Measurements from ENCODE around the gene CDH4. TPM values are rescaled to one million over a fixed set of nuclear protein-coding genes. Genes with fewer than 3 reads are reported as not detected.

Gene CDH4
- total RNA-seq, 1 donor from 2014 or later, result 8.3 TPM

DNA sequence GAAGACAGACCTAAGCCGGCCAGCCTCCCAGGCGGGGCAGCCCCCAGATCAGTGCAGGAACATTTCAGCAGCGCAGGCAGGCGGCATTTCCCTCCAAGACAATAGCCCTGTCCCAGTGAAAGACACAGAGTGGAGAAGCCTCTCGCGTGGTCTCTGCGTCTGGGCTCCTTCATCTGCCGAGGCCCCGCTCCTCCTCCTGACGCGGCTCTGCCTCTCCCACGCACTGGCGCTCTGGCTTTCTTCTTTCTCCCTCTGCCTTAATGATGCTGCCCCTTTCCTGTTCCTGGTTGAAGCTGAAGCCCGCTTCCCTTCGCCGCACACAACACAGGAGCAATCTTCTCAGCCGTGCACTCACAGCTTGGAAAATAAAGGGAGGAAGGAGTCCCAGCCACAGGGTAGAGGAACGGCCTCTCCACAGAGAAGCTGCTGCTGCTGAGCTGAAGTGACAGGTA lies 347.5 kb downstream of the CDH4 start:
- Mint-ChIP-seq H3K4me3 (no peak overlapping the region), H3K9me3 (peaks cover 8% of the 10 kb centered on the region), H3K27ac (no peak overlapping the region), H3K27me3 (peaks cover 4% of the 10 kb centered on the region), H3K4me1 (ENCODE audit: unreplicated experiment) (no peaks in the 10 kb centered on the region), H3K36me3 (no peaks in the 10 kb centered on the region)
- DNase-seq (ENCODE audit: extremely low spot score, unreplicated experiment), result no peak
- no peak for TF ChIP-seq CTCF (conservative IDR thresholded peaks at IDR 0.05)

GRCh38 chr20:61600016-61600415 lies 348.0 kb downstream of the CDH4 start:
- no peak overlapping the region for H3K27ac Mint-ChIP-seq
- H3K4me1 Mint-ChIP-seq (ENCODE audit: unreplicated experiment), result no peaks in the 10 kb centered on the region
- TF ChIP-seq CTCF (conservative IDR thresholded peaks at IDR 0.05), result no peak
- H3K9me3 Mint-ChIP-seq, result peaks cover 8% of the 10 kb centered on the region
- H3K27me3 Mint-ChIP-seq, result peaks cover 4% of the 10 kb centered on the region
- H3K4me3 Mint-ChIP-seq, result no peak overlapping the region
- no peaks in the 10 kb centered on the region for H3K36me3 Mint-ChIP-seq
- DNase-seq (ENCODE audit: extremely low spot score, unreplicated experiment), result no peak

DNA sequence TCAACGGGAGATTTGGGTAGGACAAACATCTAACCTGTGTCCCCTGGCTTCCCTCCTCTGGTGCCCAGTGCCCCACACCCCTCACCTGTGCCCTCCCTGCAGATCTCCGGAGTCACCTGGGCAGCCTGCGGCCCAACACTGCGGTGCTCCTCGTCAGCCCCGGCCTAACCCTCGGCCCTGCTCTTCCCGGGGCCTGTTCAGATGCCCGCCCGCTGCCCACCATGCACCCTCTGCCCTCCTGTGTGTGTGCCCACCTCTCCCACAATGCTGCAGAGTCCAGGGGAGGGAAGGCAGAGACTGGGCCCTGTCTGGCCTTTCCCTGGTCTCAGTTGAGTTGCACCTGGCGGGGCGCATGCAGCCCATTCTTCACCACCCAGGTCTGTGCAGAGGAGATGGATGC lies 349.3 kb downstream of the CDH4 start:
- no peak overlapping the region for H3K4me3 Mint-ChIP-seq
- no peaks in the 10 kb centered on the region for H3K36me3 Mint-ChIP-seq
- no peak for DNase-seq (ENCODE audit: extremely low spot score, unreplicated experiment)
- no peaks in the 10 kb centered on the region for H3K4me1 Mint-ChIP-seq (ENCODE audit: unreplicated experiment)
- H3K27me3 Mint-ChIP-seq, result peaks cover 6% of the 10 kb centered on the region
- TF ChIP-seq CTCF (conservative IDR thresholded peaks at IDR 0.05), result no peak
- peaks cover 4% of the 10 kb centered on the region for H3K9me3 Mint-ChIP-seq
- H3K27ac Mint-ChIP-seq, result no peak overlapping the region

DNA sequence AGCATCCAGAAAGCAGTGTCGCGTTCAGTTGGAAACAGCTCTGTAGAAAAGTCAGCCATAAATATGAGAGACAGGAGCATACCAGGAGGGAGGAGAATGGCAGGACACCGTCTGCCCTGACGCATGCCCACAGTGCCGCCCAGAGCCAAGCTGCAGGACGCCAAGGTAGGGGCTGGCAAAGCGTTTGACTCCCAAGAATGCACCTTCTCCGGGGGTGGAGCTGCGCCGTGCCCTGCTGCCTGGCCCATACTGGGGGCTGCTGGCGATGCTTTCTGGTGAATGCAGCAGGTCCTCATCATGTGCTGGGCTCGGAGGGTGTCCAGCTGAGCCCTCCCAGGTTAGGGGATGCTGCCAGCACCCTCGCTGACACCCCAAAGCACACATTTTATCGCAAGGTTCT lies 349.8 kb downstream of the CDH4 start:
- H3K27ac Mint-ChIP-seq, result no peak overlapping the region
- H3K36me3 Mint-ChIP-seq, result no peaks in the 10 kb centered on the region
- peaks cover 7% of the 10 kb centered on the region for H3K27me3 Mint-ChIP-seq
- peaks cover 4% of the 10 kb centered on the region for H3K9me3 Mint-ChIP-seq
- no peaks in the 10 kb centered on the region for H3K4me1 Mint-ChIP-seq (ENCODE audit: unreplicated experiment)
- DNase-seq (ENCODE audit: extremely low spot score, unreplicated experiment), result no peak
- no peak for TF ChIP-seq CTCF (conservative IDR thresholded peaks at IDR 0.05)
- no peak overlapping the region for H3K4me3 Mint-ChIP-seq

DNA sequence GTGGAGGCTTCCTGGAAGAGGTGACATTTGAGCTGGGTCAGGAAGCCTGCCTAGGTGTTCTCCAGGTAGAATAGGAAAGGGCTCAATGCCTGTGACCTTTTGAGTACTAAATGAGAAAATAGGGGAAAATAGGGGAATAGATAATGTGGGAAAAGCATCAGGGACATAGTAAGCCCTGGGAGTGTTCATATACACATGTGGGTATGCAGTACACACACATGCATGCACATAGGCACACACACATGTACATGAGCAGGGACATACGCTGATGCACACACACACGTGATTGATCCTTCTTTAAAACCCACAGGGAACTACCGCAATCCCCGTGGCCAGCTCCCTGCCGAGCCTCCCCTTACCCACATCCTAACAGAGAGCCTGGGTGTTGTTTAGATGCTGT lies 351.7 kb downstream of the CDH4 start:
- Mint-ChIP-seq H3K4me1 (ENCODE audit: unreplicated experiment) (no peaks in the 10 kb centered on the region), H3K27ac (no peak overlapping the region), H3K36me3 (no peaks in the 10 kb centered on the region), H3K4me3 (no peak overlapping the region), H3K9me3 (peaks cover 4% of the 10 kb centered on the region), H3K27me3 (peaks cover 14% of the 10 kb centered on the region)
- no peak for TF ChIP-seq CTCF (conservative IDR thresholded peaks at IDR 0.05)
- DNase-seq (ENCODE audit: extremely low spot score, unreplicated experiment), result no peak

GRCh38 chr20:61604549-61604948 lies 352.5 kb downstream of the CDH4 start:
- no peak overlapping the region for H3K27ac Mint-ChIP-seq
- no peak for TF ChIP-seq CTCF (conservative IDR thresholded peaks at IDR 0.05)
- H3K4me1 Mint-ChIP-seq (ENCODE audit: unreplicated experiment), result no peaks in the 10 kb centered on the region
- DNase-seq (ENCODE audit: extremely low spot score, unreplicated experiment), result no peak
- H3K9me3 Mint-ChIP-seq, result peaks cover 4% of the 10 kb centered on the region
- H3K4me3 Mint-ChIP-seq, result no peak overlapping the region
- H3K36me3 Mint-ChIP-seq, result no peaks in the 10 kb centered on the region
- H3K27me3 Mint-ChIP-seq, result peaks cover 14% of the 10 kb centered on the region
